H4 (cell line): ENCODE data around the gene CLPSL1. TPM values are rescaled to one million over a fixed set of nuclear protein-coding genes. Genes with fewer than 3 reads are reported as not detected.

ENCODE experiments used
- DNase-seq: peaks from one replicate; pipeline ENCODE4 v3.0.0-alpha.2; 2015; ENCODE audit warnings: low spot score
- total RNA-seq: library from RNA; depleted of rRNA; stranded (reverse); fragments of >200 nt; shearing (Covaris generic); gene quantifications from 2 replicates; pipeline ENCODE4 v1.2.3, GENCODE V29; 2014; rRNA removed

Gene CLPSL1
- total RNA-seq, 1 experiment from 2014 or later, result not detected

GRCh38 chr6:35795453-35796071, 14.7 kb downstream of the CLPSL1 start:
- DNase-seq, result no peak

GRCh38 chr6:35796236-35796635, 15.4 kb downstream of the CLPSL1 start:
- no peak for DNase-seq

GRCh38 chr6:35797837-35798526, 17.2 kb downstream of the CLPSL1 start:
- no peak for DNase-seq

GRCh38 chr6:35798706-35799105, 17.9 kb downstream of the CLPSL1 start:
- no peak for DNase-seq

- DNase-seq, result no peak
Measured at GRCh38 chr6:35801148-35801547, 20.3 kb downstream of the CLPSL1 start.

GRCh38 chr6:35804996-35805736, 24.3 kb downstream of the CLPSL1 start, which contains the start of gene LHFPL5:
TSS of gene LHFPL5 (plus strand) at chr6:35805352. CDS start at chr6:35805671, 319 bp downstream.
- DNase-seq, result no peak

- DNase-seq, result no peak
Measured at GRCh38 chr6:35808688-35809087, 27.9 kb downstream of the CLPSL1 start.

GRCh38 chr6:35809809-35810208, 29.0 kb downstream of the CLPSL1 start:
- DNase-seq, result no peak

GRCh38 chr6:35810971-35811698, 30.3 kb downstream of the CLPSL1 start:
- DNase-seq, result peak; percentile 79

GRCh38 chr6:35811699-35811995, 30.8 kb downstream of the CLPSL1 start:
- no peak for DNase-seq

- DNase-seq, result no peak
Measured at GRCh38 chr6:35817515-35817914, 36.7 kb downstream of the CLPSL1 start.

- DNase-seq, result no peak
Measured at GRCh38 chr6:35823601-35824000, 42.8 kb downstream of the CLPSL1 start.

- DNase-seq, result no peak
Measured at GRCh38 chr6:35824552-35825192, 43.9 kb downstream of the CLPSL1 start.

- no peak for DNase-seq
Measured at GRCh38 chr6:35829306-35829705, 48.5 kb downstream of the CLPSL1 start.

GRCh38 chr6:35831257-35832007, 50.6 kb downstream of the CLPSL1 start:
- no peak for DNase-seq

- DNase-seq, result peak; percentile 85
Measured at GRCh38 chr6:35833536-35833935, 52.7 kb downstream of the CLPSL1 start.

Other genes with a start within 250 kb of the CLPSL1 start
- gene FKBP5, start 92.1 kb upstream of the CLPSL1 start, total RNA-seq, result 2.0 and 3.4 TPM in 2 replicates
- gene ARMC12, start 44.0 kb upstream of the CLPSL1 start, total RNA-seq, result 0.33 TPM in 1 of 2 replicates, not detected in the other
- gene CLPSL2, start 4.4 kb upstream of the CLPSL1 start, total RNA-seq, result 5.7 TPM in 1 of 2 replicates, not detected in the other
- not detected in 2 replicates for gene CLPS, start 16.3 kb downstream of the CLPSL1 start, total RNA-seq
- not detected in 2 replicates for gene LHFPL5, start 24.3 kb downstream of the CLPSL1 start, total RNA-seq
- 49.2 and 61.0 TPM in 2 replicates for gene SRPK1, start 140.1 kb downstream of the CLPSL1 start, total RNA-seq
- gene SLC26A8, start 243.6 kb downstream of the CLPSL1 start, total RNA-seq, result 0.04 TPM in 1 of 2 replicates, not detected in the other
- gene MAPK14, start 246.8 kb downstream of the CLPSL1 start, total RNA-seq, result 35.7 and 37.6 TPM in 2 replicates